ENCODE data around the gene ZBTB17.
"Not testable (repeated sequence)": the region's sequence is repeated elsewhere in the genome, so short reads cannot be mapped to it uniquely, and the experiment has no call there.

ZBTB17 gene

DNA sequence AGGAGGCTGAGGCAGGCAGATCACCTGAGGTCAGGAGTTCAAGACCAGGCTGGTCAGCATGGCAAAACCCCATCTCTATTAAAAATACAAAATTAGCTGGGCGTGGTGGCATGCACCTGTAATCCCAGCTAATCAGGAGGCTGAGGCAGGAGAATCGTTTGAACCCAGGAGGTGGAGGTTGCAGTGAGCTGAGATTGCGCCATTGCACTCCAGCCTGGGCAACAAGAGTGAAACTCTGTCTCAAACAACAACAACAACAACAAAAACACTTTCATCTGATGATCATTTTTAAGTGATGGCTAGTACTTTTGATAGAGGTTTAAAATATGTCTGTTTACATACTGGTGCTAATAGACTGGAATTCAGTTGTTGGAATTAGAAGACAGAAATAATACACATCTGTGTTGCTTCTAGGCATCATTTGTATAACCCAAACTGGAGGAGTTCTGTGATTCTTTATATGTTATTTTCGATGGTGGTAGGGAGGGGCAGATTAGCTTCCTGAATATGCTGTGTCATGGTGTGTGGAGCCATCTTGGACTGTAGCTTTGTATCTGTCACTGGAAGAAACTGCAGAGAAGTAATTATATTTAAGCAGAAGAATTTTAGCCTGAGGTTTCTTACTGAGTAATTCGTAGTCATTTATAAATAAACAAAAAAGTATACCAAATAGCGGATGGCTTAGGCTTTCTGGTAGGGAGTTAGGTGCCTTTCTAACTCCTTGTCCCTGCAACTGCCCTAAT, 82.9 kb downstream of the ZBTB17 start:
- not testable (repeated sequence) for DNase-seq
